ENCODE data around the gene KRTAP22-1. TPM values are rescaled to one million over a fixed set of nuclear protein-coding genes. Genes with fewer than 3 reads are reported as not detected.

Gene KRTAP22-1
- total RNA-seq, 1 donor from 2014 or later: not detected

GRCh38 chr21:30563630-30564029, 37.3 kb upstream of the KRTAP22-1 start:
- TF ChIP-seq EZH2 (IDR thresholded peaks at IDR 0.05; ENCODE audit: insufficient read depth, low read length) (no peak), CTCF (IDR thresholded peaks at IDR 0.05; ENCODE audit: insufficient read depth, low read depth, low read length) (no peak)
- no peaks in the 10 kb centered on the region for H3K9me3 ChIP-seq (ENCODE audit: insufficient read depth, low read depth, low read length)
- FAIRE-seq: no peak
- no peak overlapping the region for H3K9ac ChIP-seq (ENCODE audit: low read length)
- H3K27me3 Mint-ChIP-seq (ENCODE audit: low read depth, unreplicated experiment): no peaks in the 10 kb centered on the region
- no peaks in the 10 kb centered on the region for H3K4me1 ChIP-seq (ENCODE audit: insufficient read depth, low read length)
- no peak overlapping the region for H3K27ac Mint-ChIP-seq (ENCODE audit: unreplicated experiment)
- H3K36me3 Mint-ChIP-seq (ENCODE audit: low read depth, unreplicated experiment): no peaks in the 10 kb centered on the region
- no peak for DNase-seq (ENCODE audit: low read depth)
- no peaks in the 10 kb centered on the region for H3K36me3 ChIP-seq (ENCODE audit: insufficient read depth, low read length)
- no peak overlapping the region for H2AFZ ChIP-seq (ENCODE audit: low read depth, low read length)
- H3K9me3 Mint-ChIP-seq (ENCODE audit: unreplicated experiment): no peaks in the 10 kb centered on the region
- no peak overlapping the region for H3K27ac ChIP-seq (ENCODE audit: low read depth, low read length)
- no peak overlapping the region for H3K4me3 ChIP-seq (ENCODE audit: insufficient read depth, low read depth, low read length)
- no peaks in the 10 kb centered on the region for H3K4me1 Mint-ChIP-seq (ENCODE audit: low read depth, unreplicated experiment)
- no peaks in the 10 kb centered on the region for H4K20me1 ChIP-seq (ENCODE audit: insufficient read depth, low read length)
- no peak overlapping the region for H3K4me3 Mint-ChIP-seq (ENCODE audit: unreplicated experiment)
- no peaks in the 10 kb centered on the region for H3K27me3 ChIP-seq (ENCODE audit: insufficient read depth, low read length)
- no peaks in the 10 kb centered on the region for H3K79me2 ChIP-seq (ENCODE audit: insufficient read depth, low read length)
- no peak overlapping the region for H3K4me2 ChIP-seq (ENCODE audit: low read length)

GRCh38 chr21:30567617-30568016, 33.3 kb upstream of the KRTAP22-1 start:
- H3K9me3 Mint-ChIP-seq (ENCODE audit: unreplicated experiment): no peaks in the 10 kb centered on the region
- no peaks in the 10 kb centered on the region for H3K36me3 Mint-ChIP-seq (ENCODE audit: low read depth, unreplicated experiment)
- no peak for FAIRE-seq

More at GRCh38 chr21:30567617-30568016, 33.3 kb upstream of the KRTAP22-1 start:
- Histone ChIP-seq H2AFZ (ENCODE audit: low read depth, low read length) (no peak overlapping the region), H3K9me3 (ENCODE audit: insufficient read depth, low read depth, low read length) (peaks cover 3% of the 10 kb centered on the region), H3K4me2 (ENCODE audit: low read length) (no peak overlapping the region), H3K27ac (ENCODE audit: low read depth, low read length) (no peak overlapping the region), H3K79me2 (ENCODE audit: insufficient read depth, low read length) (no peaks in the 10 kb centered on the region), H3K4me3 (ENCODE audit: insufficient read depth, low read depth, low read length) (no peak overlapping the region), H4K20me1 (ENCODE audit: insufficient read depth, low read length) (no peaks in the 10 kb centered on the region), H3K4me1 (ENCODE audit: insufficient read depth, low read length) (no peaks in the 10 kb centered on the region), H3K9ac (ENCODE audit: low read length) (no peak overlapping the region), H3K36me3 (ENCODE audit: insufficient read depth, low read length) (no peaks in the 10 kb centered on the region), H3K27me3 (ENCODE audit: insufficient read depth, low read length) (no peaks in the 10 kb centered on the region)
- Mint-ChIP-seq H3K27me3 (ENCODE audit: low read depth, unreplicated experiment) (no peaks in the 10 kb centered on the region), H3K4me1 (ENCODE audit: low read depth, unreplicated experiment) (no peaks in the 10 kb centered on the region), H3K4me3 (ENCODE audit: unreplicated experiment) (no peak overlapping the region), H3K27ac (ENCODE audit: unreplicated experiment) (no peak overlapping the region)
- DNase-seq (ENCODE audit: low read depth): no peak
- TF ChIP-seq CTCF (IDR thresholded peaks at IDR 0.05; ENCODE audit: insufficient read depth, low read depth, low read length) (no peak), EZH2 (IDR thresholded peaks at IDR 0.05; ENCODE audit: insufficient read depth, low read length) (no peak)

All from astrocyte (in vitro differentiated cells and primary cell).